MM.1S (cell line): ENCODE results near the gene OR52D1.

Source experiments
- DNase-seq: peaks from one replicate; pipeline ENCODE4 v3.0.0-alpha.2; 2015
- H2AFZ ChIP-seq: fragments of 300-600 bp; sonication (generic); 2 replicates; pipeline ENCODE4 v1.6.0; 2016; ENCODE audit warnings: antibody characterized with exemption, low read length
- H3F3A ChIP-seq: fragments of 300-600 bp; sonication (generic); 2 replicates; pipeline ENCODE4 v1.6.1; 2016; ENCODE audit warnings: mild to moderate bottlenecking, antibody characterized with exemption, low read length, moderate library complexity, mixed read lengths; ENCODE audit not compliant: insufficient read depth
- H3K27ac ChIP-seq: fragments of 300-600 bp; sonication (generic); 2 replicates; pipeline ENCODE4 v1.5.1; 2016; ENCODE audit warnings: mild to moderate bottlenecking, low read length
- H3K27me3 ChIP-seq: fragments of 300-600 bp; sonication (generic); replicated peaks from 2 replicates; pipeline ENCODE4 v1.6.0; 2016; ENCODE audit warnings: low read length; ENCODE audit not compliant: insufficient read depth
- H3K36me3 ChIP-seq: fragments of 300-600 bp; sonication (generic); replicated peaks from 2 replicates; pipeline ENCODE4 v1.6.1; 2016; ENCODE audit warnings: mild to moderate bottlenecking, low read length, mixed read lengths; ENCODE audit not compliant: insufficient read depth
- H3K4me1 ChIP-seq: fragments of 300-600 bp; sonication (generic); 2 replicates; pipeline ENCODE4 v1.6.1; 2016; ENCODE audit warnings: low read length, mixed read lengths
- H3K4me2 ChIP-seq: fragments of 300-600 bp; sonication (generic); 2 replicates; pipeline ENCODE4 v1.6.0; 2016; ENCODE audit warnings: low read depth, low read length
- H3K4me3 ChIP-seq: fragments of 300-600 bp; sonication (generic); 2 replicates; pipeline ENCODE4 v1.5.1; 2016; ENCODE audit warnings: low read length, mixed read lengths
- H3K79me2 ChIP-seq: fragments of 300-600 bp; sonication (generic); 2 replicates; pipeline ENCODE4 v1.6.1; 2016; ENCODE audit warnings: mixed run types, low read length, mixed read lengths
- H3K9ac ChIP-seq: fragments of 300-600 bp; sonication (generic); 2 replicates; pipeline ENCODE4 v1.6.1; 2016; ENCODE audit warnings: low read length, mixed read lengths
- H3K9me2 ChIP-seq: fragments of 300-600 bp; sonication (generic); replicated peaks from 2 replicates; pipeline ENCODE4 v1.6.1; 2016; ENCODE audit warnings: mild to moderate bottlenecking, low read length, mixed read lengths; ENCODE audit not compliant: insufficient read depth
- H3K9me3 ChIP-seq: fragments of 300-600 bp; sonication (generic); replicated peaks from 2 replicates; pipeline ENCODE4 v1.6.1; 2016; ENCODE audit warnings: mild to moderate bottlenecking, low read length, mixed read lengths; ENCODE audit not compliant: insufficient read depth
- H4K20me1 ChIP-seq: fragments of 300-600 bp; sonication (generic); 2 replicates; pipeline ENCODE4 v1.6.1; 2016; ENCODE audit warnings: mild to moderate bottlenecking, low read length, moderate library complexity, mixed read lengths; ENCODE audit not compliant: insufficient read depth
- CTCF ChIP-seq: fragments of 300-600 bp; sonication (generic); IDR thresholded peaks from 2 replicates; pipeline ENCODE4 v1.5.1; 2016; ENCODE audit warnings: antibody characterized with exemption, low read length, mixed read lengths
- EZH2 ChIP-seq: fragments of 300-600 bp; sonication (generic); optimal IDR thresholded peaks from 2 replicates; pipeline ENCODE3; 2017; ENCODE audit warnings: low read depth, mild to moderate bottlenecking, antibody characterized with exemption, low read length, mixed read lengths
- EZH2phosphoT487 ChIP-seq: fragments of 300-600 bp; sonication (generic); IDR thresholded peaks from 2 replicates; pipeline ENCODE4 v1.6.1; 2018; ENCODE audit warnings: antibody characterized with exemption, low read length

Gene OR52D1

DNA sequence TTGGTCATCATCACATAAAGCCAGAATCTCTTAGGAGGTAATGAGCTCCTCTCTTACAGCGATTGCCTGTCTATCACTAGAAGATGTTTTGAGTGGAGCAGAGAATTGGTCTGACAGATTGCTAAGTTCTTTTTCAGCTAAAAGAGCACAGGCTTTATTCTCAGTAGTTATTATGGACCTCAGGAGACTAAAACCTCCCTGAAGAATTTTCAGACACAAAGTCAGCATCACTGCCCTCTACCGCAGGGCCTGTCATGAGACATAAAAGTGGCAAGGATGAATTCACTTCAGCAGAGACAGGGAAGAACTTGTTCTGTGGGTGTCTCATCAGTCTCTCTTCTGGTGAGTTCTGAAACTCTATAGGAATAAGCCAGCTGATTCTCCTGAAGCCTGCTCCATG is 39.5 kb upstream of the OR52D1 start, which contains the start of gene OR51I2:
OR51I2 (plus strand) TSS at position 301 of the 400 bp plus-strand sequence. CDS start 4,166 bp downstream, outside the sequence.
- Histone ChIP-seq H3K4me2 (no peak within 1 kb of the TSS), H3K27ac (no peak within 1 kb of the TSS), H3K9ac (no peak within 1 kb of the TSS), H3K4me3 (no peak within 1 kb of the TSS), H4K20me1 (no peaks in the 10 kb centered on the region), H3K4me1 (no peaks in the 10 kb centered on the region), H3K9me2 (no peaks in the 10 kb centered on the region), H3K27me3 (no peaks in the 10 kb centered on the region), H3F3A (no peaks in the 10 kb centered on the region), H2AFZ (no peak within 1 kb of the TSS), H3K79me2 (no peaks in the 10 kb centered on the region), H3K36me3 (no peaks in the 10 kb centered on the region), H3K9me3 (no peaks in the 10 kb centered on the region)
- no peak for DNase-seq
- TF ChIP-seq CTCF (no peak), EZH2phosphoT487 (no peak), EZH2 (no peak)

- H3K27ac ChIP-seq, result no peak overlapping the region
- H3K4me3 ChIP-seq, result no peak overlapping the region
- H3K36me3 ChIP-seq, result no peaks in the 10 kb centered on the region
- no peaks in the 10 kb centered on the region for H4K20me1 ChIP-seq
- DNase-seq, result no peak
- no peak overlapping the region for H2AFZ ChIP-seq
- H3K9me3 ChIP-seq, result no peaks in the 10 kb centered on the region
- no peaks in the 10 kb centered on the region for H3K9me2 ChIP-seq
- no peak overlapping the region for H3K4me2 ChIP-seq
- TF ChIP-seq CTCF (no peak), EZH2 (no peak), EZH2phosphoT487 (no peak)
- H3K79me2 ChIP-seq, result no peaks in the 10 kb centered on the region
- H3F3A ChIP-seq, result no peaks in the 10 kb centered on the region
- H3K4me1 ChIP-seq, result no peaks in the 10 kb centered on the region
- H3K9ac ChIP-seq, result no peak overlapping the region
- H3K27me3 ChIP-seq, result no peaks in the 10 kb centered on the region
Observed at GRCh38 chr11:5449432-5449831, 39.1 kb upstream of the OR52D1 start.

DNA sequence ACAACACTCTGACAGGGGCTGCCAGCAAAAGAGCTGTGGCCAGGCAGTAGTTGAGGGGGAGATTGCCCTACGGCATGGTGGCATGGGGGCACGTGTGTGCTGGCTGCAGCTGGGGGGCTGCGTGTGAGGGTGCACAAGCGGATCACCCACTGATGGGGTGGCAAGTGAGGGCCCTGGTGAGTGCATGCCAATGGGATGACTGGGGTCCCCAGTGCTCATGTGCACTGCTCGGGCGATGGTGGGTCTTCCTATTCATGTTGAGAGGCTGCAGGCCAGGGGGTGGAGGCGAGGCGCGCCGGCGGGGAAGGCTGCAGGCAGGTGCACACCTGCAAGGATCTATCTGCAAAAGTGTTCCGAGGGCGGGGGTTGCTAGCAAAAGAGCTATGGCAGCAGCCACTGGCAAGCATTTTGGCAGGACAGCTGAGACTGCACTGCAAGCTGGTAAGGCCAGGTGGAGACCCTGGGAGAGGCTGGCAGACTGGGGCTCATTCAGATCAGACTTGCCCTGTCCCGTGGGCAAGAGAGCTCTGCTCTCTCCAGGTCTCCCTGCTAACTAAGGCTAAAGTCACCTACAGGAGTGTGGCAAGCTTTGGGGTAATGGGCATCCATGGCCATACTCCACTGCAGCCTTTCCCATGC is 27.4 kb upstream of the OR52D1 start:
- H2AFZ ChIP-seq, result no peak overlapping the region
- H3K79me2 ChIP-seq, result no peaks in the 10 kb centered on the region
- TF ChIP-seq CTCF (no peak), EZH2phosphoT487 (no peak), EZH2 (no peak)
- H3K9me2 ChIP-seq, result no peaks in the 10 kb centered on the region
- H4K20me1 ChIP-seq, result no peaks in the 10 kb centered on the region
- H3K4me1 ChIP-seq, result no peaks in the 10 kb centered on the region
- no peak overlapping the region for H3K27ac ChIP-seq
- H3F3A ChIP-seq, result no peaks in the 10 kb centered on the region
- no peak overlapping the region for H3K9ac ChIP-seq
- no peaks in the 10 kb centered on the region for H3K36me3 ChIP-seq
- no peak overlapping the region for H3K4me2 ChIP-seq
- no peak for DNase-seq
- no peaks in the 10 kb centered on the region for H3K27me3 ChIP-seq
- no peak overlapping the region for H3K4me3 ChIP-seq
- H3K9me3 ChIP-seq, result no peaks in the 10 kb centered on the region
